SK-N-SH treated with all-trans-retinoic acid at 6 μM for 48 hours (cell line): ENCODE data around the gene GPC2.

Experiments used
- PATZ1 ChIP-seq: fragments of 250-450 bp; sonication (Bioruptor Pico); IDR thresholded peaks from 2 replicates; pipeline ENCODE4 v1.8.0; 2020; ENCODE audit warnings: mild to moderate bottlenecking, moderate library complexity, borderline replicate concordance
- TSHZ2 ChIP-seq: fragments of 250-450 bp; sonication (Bioruptor Pico); IDR thresholded peaks from 2 replicates; pipeline ENCODE4 v1.5.0; 2020; ENCODE audit warnings: mild to moderate bottlenecking, moderate library complexity
- ZNF565 ChIP-seq: fragments of 450-650 bp; formaldehyde crosslinking; conservative IDR thresholded peaks from 2 replicates; pipeline ENCODE4 v1.5.0; 2020; ENCODE audit warnings: low read depth, mild to moderate bottlenecking, moderate library complexity
- ZNF8 ChIP-seq: fragments of 450-650 bp; formaldehyde crosslinking; IDR thresholded peaks from 2 replicates; pipeline ENCODE4 v1.5.0; 2020; ENCODE audit warnings: mild to moderate bottlenecking, moderate library complexity

- no peak for TF ChIP-seq PATZ1
- TF ChIP-seq ZNF565 (CRISPR knock-in tag), result no peak
- no peak for TF ChIP-seq TSHZ2
- no peak for TF ChIP-seq ZNF8
Observed at GRCh38 chr7:100137851-100138760, 39.1 kb downstream of the GPC2 start.
